Mucosa of descending colon (tissue), 3 donors: ENCODE data around the gene LIF. TPM values are rescaled to one million over a fixed set of nuclear protein-coding genes. Genes with fewer than 3 reads are reported as not detected.
"Not testable (repeated sequence)": the region's sequence is repeated elsewhere in the genome, so short reads cannot be mapped to it uniquely, and the experiment has no call there.

ENCODE experiments used
- ATAC-seq: fragments of 200-7000 bp; cut with Tn5 transposase; one replicate; pipeline ENCODE4 v1.9.1; 2020; ENCODE audit warnings: mild to moderate bottlenecking, moderate library complexity
- DNase-seq, 3 donors: peaks; one replicate each; pipeline ENCODE4 v3.0.0-alpha.2; 2020
- H3K36me3 ChIP-seq: fragments of 200-600 bp; one replicate; pipeline ENCODE4 v1.8.0; 2021; ENCODE audit warnings: low read depth, mild to moderate bottlenecking
- H3K4me1 ChIP-seq: fragments of 200-600 bp; one replicate; pipeline ENCODE4 v1.8.0; 2021; ENCODE audit warnings: low read depth, mild to moderate bottlenecking
- H3K4me3 ChIP-seq: fragments of 200-600 bp; one replicate; pipeline ENCODE4 v1.8.0; 2021; ENCODE audit warnings: mild to moderate bottlenecking
- H3K9me3 ChIP-seq: fragments of 200-600 bp; one replicate; pipeline ENCODE4 v1.8.0; 2021; ENCODE audit warnings: mild to moderate bottlenecking
- CTCF ChIP-seq: fragments of 200-600 bp; IDR thresholded peaks from one replicate; pipeline ENCODE4 v1.8.0; 2022; ENCODE audit warnings: antibody characterized with exemption, mild to moderate bottlenecking
- intact Hi-C, 2 donors: fragments of 100-400 bp; cut with DNase I in 1 of 2; cut with micrococcal nuclease in 1 of 2; formaldehyde crosslinking; loops; one replicate each; pipeline versions ENCODE4 v1.11.0 to v1.11.1; 2022; cut with DNase I, micrococcal nuclease
- total RNA-seq, 3 donors: library from RNA; stranded (reverse); fragmentation: NEBNext Ultra II Directional in 2 of 3; extraction: Animal tissue kit (Norgen Biotek cat#: 25700) in 2 of 3; gene quantifications; one replicate each; pipeline versions ENCODE4 v1.2.1 to v1.2.4, GENCODE V29; 2021 to 2023
- donor health status: DM: no; HTN: no; CAD: no; lungs with moderate emphysema.
- donor health status: DM: no; HTN: no; CAD: no.
- donor health status: DM: no; HTN: yes; CAD: no.

Gene LIF
- total RNA-seq, 3 donors from 2014 or later = 9.1 to 10.0 (median 9.9) TPM

GRCh38 chr22:30201945-30202344 lies 44.6 kb downstream of the LIF start:
- intact Hi-C loops = no loop called here
- no peak for TF ChIP-seq CTCF
- ATAC-seq (no peak), DNase-seq (no peak)
- peaks cover 6% of the 10 kb centered on the region for H3K4me1 ChIP-seq
- H3K9me3 ChIP-seq = no peaks in the 10 kb centered on the region
- no peaks in the 10 kb centered on the region for H3K36me3 ChIP-seq
- H3K4me3 ChIP-seq = no peak overlapping the region

GRCh38 chr22:30200905-30201304 lies 45.7 kb downstream of the LIF start:
- H3K4me1 ChIP-seq = peaks cover 16% of the 10 kb centered on the region
- intact Hi-C loops, DNase-seq, H3K36me3 ChIP-seq, ATAC-seq, H3K4me3 ChIP-seq, H3K9me3 ChIP-seq: not testable (repeated sequence)

- no peak for DNase-seq
- Histone ChIP-seq H3K36me3 (no peaks in the 10 kb centered on the region), H3K9me3 (no peaks in the 10 kb centered on the region), H3K4me1 (peaks cover 16% of the 10 kb centered on the region), H3K4me3 (no peak overlapping the region)
- intact Hi-C loops = no loop called here
- no peak for TF ChIP-seq CTCF
- no peak for ATAC-seq
These were observed 47.6 kb downstream of the LIF start for GRCh38 chr22:30198921-30199320.

GRCh38 chr22:30198152-30198825 lies 48.3 kb downstream of the LIF start:
- ATAC-seq = no peak
- no peak for TF ChIP-seq CTCF
- intact Hi-C loops = no loop called here

GRCh38 chr22:30197389-30197788 lies 49.2 kb downstream of the LIF start:
- intact Hi-C loops = no loop called here
- H3K4me1 ChIP-seq = peaks cover 16% of the 10 kb centered on the region

More at GRCh38 chr22:30198152-30198825, 48.3 kb downstream of the LIF start:
- Histone ChIP-seq H3K4me3 (no peak overlapping the region), H3K36me3 (no peaks in the 10 kb centered on the region), H3K4me1 (peaks cover 16% of the 10 kb centered on the region), H3K9me3 (no peaks in the 10 kb centered on the region)
- no peak for DNase-seq

More at GRCh38 chr22:30197389-30197788, 49.2 kb downstream of the LIF start:
- Histone ChIP-seq H3K36me3 (no peaks in the 10 kb centered on the region), H3K4me3 (no peak overlapping the region), H3K9me3 (no peaks in the 10 kb centered on the region)
- no peak for TF ChIP-seq CTCF
- no peak for DNase-seq
- ATAC-seq = no peak
